Sciatic nerve (tissue), 2 donors: ENCODE measurements around the gene CACNG6. TPM values are rescaled to one million over a fixed set of nuclear protein-coding genes. Genes with fewer than 3 reads are reported as not detected.

Experiments
- ATAC-seq: fragments of 200-7000 bp; cut with Tn5 transposase; one replicate; pipeline ENCODE4 v1.9.1; 2020; ENCODE audit warnings: mild to moderate bottlenecking, moderate library complexity
- DNase-seq: peaks from one replicate; pipeline ENCODE4 v3.0.0-alpha.2; 2020; ENCODE audit warnings: low spot score
- intact Hi-C: fragments of 100-400 bp; cut with DNase I; formaldehyde crosslinking; loops from one replicate; pipeline ENCODE4 v1.14.2; 2022
- total RNA-seq: library from RNA; stranded (reverse); fragmentation: NEBNext Ultra II Directional; extraction: Animal tissue kit (Norgen Biotek cat#: 25700); gene quantifications from one replicate; pipeline ENCODE4 v1.2.1, GENCODE V29; 2021
- donor health status: DM: no; HTN: no; CAD: no.
- donor health status: DM: no; HTN: no; CAD: no.

The CACNG6 gene
- total RNA-seq, 1 donor from 2014 or later: not detected

DNA sequence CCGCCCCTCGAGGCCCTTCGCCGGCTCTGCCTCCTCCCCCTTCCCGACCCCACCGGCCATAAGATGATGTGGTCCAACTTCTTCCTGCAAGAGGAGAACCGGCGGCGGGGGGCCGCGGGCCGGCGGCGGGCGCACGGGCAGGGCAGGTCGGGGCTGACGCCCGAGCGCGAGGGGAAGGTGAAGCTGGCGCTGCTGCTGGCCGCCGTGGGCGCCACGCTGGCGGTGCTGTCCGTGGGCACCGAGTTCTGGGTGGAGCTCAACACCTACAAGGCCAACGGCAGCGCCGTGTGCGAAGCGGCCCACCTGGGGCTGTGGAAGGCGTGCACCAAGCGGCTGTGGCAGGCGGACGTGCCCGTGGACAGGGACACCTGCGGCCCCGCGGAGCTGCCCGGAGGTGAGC, 1.4 kb downstream of the CACNG6 start:
- DNase-seq (no peak), ATAC-seq (no peak)
- intact Hi-C loops: no loop called here

GRCh38 chr19:53993448-53993847, 2.0 kb downstream of the CACNG6 start:
- DNase-seq (no peak), ATAC-seq (no peak)
- intact Hi-C loops: no loop called here

- intact Hi-C loops: no loop called here
- ATAC-seq (no peak), DNase-seq (no peak)
Measured at GRCh38 chr19:53994811-53995210, 3.4 kb downstream of the CACNG6 start.

- DNase-seq (no peak), ATAC-seq (no peak)
- intact Hi-C loops: no loop called here
Measured at GRCh38 chr19:53998223-53998622, 6.8 kb downstream of the CACNG6 start.

GRCh38 chr19:53999694-54000093, 8.3 kb downstream of the CACNG6 start:
- DNase-seq (no peak), ATAC-seq (no peak)
- intact Hi-C loops: no loop called here

GRCh38 chr19:54001496-54001895, 10.1 kb downstream of the CACNG6 start:
- intact Hi-C loops: no loop called here

GRCh38 chr19:54002495-54003315, 11.3 kb downstream of the CACNG6 start:
- DNase-seq: no peak
- no peak for ATAC-seq
- intact Hi-C loops: no loop called here

More at GRCh38 chr19:54001496-54001895, 10.1 kb downstream of the CACNG6 start:
- ATAC-seq: no peak
- DNase-seq: no peak

DNA sequence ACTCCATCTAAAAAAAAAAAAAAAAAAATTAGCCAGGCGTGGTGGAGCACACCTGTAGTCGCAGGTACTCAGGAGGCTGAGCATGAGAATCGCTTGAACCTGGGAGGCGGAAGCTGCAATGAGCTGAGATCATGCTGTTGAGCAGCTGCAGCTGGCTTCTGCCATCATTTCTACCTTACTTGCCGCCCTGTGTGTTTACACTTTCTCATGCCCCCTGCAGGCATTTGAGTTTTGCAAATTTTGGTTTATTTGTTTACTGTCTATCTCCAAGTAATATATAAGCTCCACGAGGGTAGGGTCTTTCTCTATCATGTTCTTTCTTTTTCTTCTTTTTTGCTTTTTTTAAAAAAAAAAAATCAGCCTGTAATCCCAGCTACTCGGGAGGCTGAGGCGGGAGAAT, 18.0 kb downstream of the CACNG6 start:
- no peak for DNase-seq
- intact Hi-C loops: no loop called here

DNA sequence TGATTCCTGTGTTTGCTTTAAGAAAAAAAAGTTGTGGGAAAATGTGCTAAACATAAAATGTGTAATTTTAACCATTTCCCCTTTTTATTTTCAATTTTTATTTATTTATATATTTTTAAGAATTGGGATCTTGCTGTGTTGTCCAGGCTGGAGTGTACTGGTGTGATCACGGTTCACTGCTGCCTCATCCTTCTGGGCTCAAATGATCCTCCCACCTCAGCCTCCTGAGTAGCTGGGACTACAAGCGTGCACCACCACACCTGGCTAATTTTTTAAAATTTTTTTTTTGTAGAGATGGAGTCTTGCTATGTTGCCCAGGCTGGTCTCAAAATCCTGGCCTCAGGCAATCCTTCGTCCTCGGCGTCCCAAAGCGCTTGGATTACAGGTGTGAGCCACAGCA, 19.0 kb downstream of the CACNG6 start:
- DNase-seq (no peak), ATAC-seq (no peak)
- intact Hi-C loops: no loop called here

More for the DNA sequence above, 18.0 kb downstream of the CACNG6 start:
- no peak for ATAC-seq

- intact Hi-C loops: no loop called here
Measured at GRCh38 chr19:54011507-54012211, 20.2 kb downstream of the CACNG6 start.

DNA sequence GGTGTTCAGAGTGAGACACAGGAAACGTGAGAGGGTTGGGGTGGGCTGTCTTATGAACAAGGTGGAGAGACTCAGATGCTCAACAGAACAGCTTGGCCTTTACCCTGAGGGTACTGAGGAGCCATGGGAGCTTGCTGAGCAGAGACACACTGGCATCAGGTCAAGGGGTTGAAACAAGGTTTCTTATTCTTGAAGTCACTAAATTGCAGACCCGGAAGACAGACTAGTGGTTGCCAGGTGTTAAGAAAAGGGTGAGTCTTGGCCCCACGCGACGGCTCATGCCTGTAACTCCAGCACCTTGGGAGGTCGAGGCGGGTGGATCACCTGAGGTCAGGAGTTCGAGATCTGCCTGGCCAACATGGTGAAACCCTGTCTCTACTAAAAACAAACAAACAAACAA, 22.4 kb downstream of the CACNG6 start:
- DNase-seq (no peak), ATAC-seq (no peak)
- intact Hi-C loops: no loop called here

More at GRCh38 chr19:54011507-54012211, 20.2 kb downstream of the CACNG6 start:
- ATAC-seq: no peak
- no peak for DNase-seq

GRCh38 chr19:54014920-54015560, 23.6 kb downstream of the CACNG6 start:
- no peak for DNase-seq
- no peak for ATAC-seq
- intact Hi-C loops: no loop called here

- ATAC-seq (no peak), DNase-seq (no peak)
- intact Hi-C loops: no loop called here
Measured at GRCh38 chr19:54017261-54017660, 25.8 kb downstream of the CACNG6 start.

GRCh38 chr19:54021363-54021762, 29.9 kb downstream of the CACNG6 start:
- no peak for ATAC-seq
- intact Hi-C loops: loop anchor here (5.0 kb wide), 1 partner anchor 179 kb away; no protein-coding TSS in a partner anchor
- no peak for DNase-seq

DNA sequence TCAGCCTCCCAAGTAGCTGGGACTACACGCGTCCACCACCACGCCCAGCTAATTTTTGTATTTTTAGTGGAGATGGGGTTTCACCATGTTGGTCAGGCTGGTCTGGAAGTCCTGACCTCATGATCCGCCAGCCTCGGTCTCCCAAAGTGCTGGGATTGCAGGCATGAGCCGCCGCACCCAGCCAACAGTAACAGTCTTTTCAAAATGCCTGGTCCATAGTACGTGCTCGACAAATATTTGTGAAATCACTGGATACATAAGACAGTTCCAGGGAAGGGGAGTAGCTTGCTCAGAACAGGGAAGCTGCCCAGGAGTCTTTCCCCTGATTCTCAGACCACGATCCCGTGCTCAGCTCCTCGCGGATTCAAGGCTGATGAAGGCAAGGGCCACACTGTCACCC, 30.5 kb downstream of the CACNG6 start:
- intact Hi-C loops: loop anchor here (5.0 kb wide), 1 partner anchor 180 kb away; no protein-coding TSS in a partner anchor
- DNase-seq (no peak), ATAC-seq (no peak)

GRCh38 chr19:54023191-54023590, 31.8 kb downstream of the CACNG6 start:
- intact Hi-C loops: loop anchor here (5.0 kb wide), 1 partner anchor 181 kb away; no protein-coding TSS in a partner anchor
- DNase-seq (no peak), ATAC-seq (no peak)

GRCh38 chr19:54024660-54025059, 33.2 kb downstream of the CACNG6 start:
- intact Hi-C loops: loop anchor here (5.0 kb wide), 1 partner anchor 182 kb away; no protein-coding TSS in a partner anchor
- DNase-seq (no peak), ATAC-seq (no peak)

DNA sequence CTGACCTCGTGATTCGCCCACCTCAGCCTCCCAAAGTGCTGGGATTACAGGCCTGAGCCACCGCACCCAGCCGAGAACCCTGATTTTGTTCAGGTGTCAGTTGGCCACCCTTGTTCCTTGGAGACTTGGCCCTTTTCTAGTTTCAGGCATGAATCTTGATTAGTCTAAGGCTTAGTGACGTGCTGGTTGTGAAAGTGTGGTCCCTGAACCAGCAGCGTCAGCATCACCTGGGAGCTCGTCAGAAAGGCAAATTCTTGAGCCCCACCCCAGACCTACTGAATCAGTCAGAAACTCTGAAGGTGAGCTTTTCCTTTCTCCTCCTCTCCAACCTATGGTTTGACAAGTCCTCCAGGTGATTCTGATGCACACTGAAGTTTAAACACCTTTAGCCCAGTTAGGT, 35.2 kb downstream of the CACNG6 start:
- DNase-seq (no peak), ATAC-seq (no peak)
- intact Hi-C loops: no loop called here

GRCh38 chr19:54029301-54029700, 37.9 kb downstream of the CACNG6 start:
- no peak for ATAC-seq
- intact Hi-C loops: no loop called here
- no peak for DNase-seq
